CD14-positive monocyte (primary cell): ENCODE results near the gene CEP72. TPM values are rescaled to one million over a fixed set of nuclear protein-coding genes. Genes with fewer than 3 reads are reported as not detected.

ENCODE experiments used
- DNase-seq, 3 donors: peaks; one replicate each; pipeline ENCODE4 v3.0.0-alpha.2; 2011 to 2022
- H2AFZ ChIP-seq: 2 replicates; pipeline ENCODE4 v1.6.0; 2012; ENCODE audit warnings: mild to moderate bottlenecking, low read depth, low read length, inconsistent platforms; ENCODE audit not compliant: insufficient read depth, poor library complexity, severe bottlenecking
- H3K27ac ChIP-seq, 2 donors: 1 replicate in 1 of 2; 2 replicates in 1 of 2; pipeline ENCODE4 v1.5.1; 2012 to 2013; ENCODE audit warnings: low read length in 2 of 2, control low read depth in 1 of 2, inconsistent platforms in 1 of 2, low read depth in 1 of 2, mild to moderate bottlenecking in 1 of 2
- H3K27me3 ChIP-seq, 2 donors: one replicate each; pipeline versions ENCODE4 v1.6.0 to v1.6.1; 2011 to 2013; ENCODE audit warnings: low read length in 2 of 2; ENCODE audit not compliant: control insufficient read depth in 2 of 2, insufficient read depth in 2 of 2
- H3K36me3 ChIP-seq, 2 donors: replicated peaks in 1 of 2; 1 replicate in 1 of 2; 2 replicates in 1 of 2; pipeline versions ENCODE4 v1.5.1 to v1.6.1; 2012 to 2013; ENCODE audit warnings: low read length in 2 of 2, control low read depth in 1 of 2, inconsistent platforms in 1 of 2, mild to moderate bottlenecking in 1 of 2; ENCODE audit not compliant: insufficient read depth in 2 of 2, control insufficient read depth in 1 of 2
- H3K4me1 ChIP-seq, 2 donors: 1 replicate in 1 of 2; 2 replicates in 1 of 2; pipeline versions ENCODE4 v1.5.1 to v1.6.1; 2012 to 2013; ENCODE audit warnings: low read length in 2 of 2, control low read depth in 1 of 2, inconsistent platforms in 1 of 2, mild to moderate bottlenecking in 1 of 2, moderate library complexity in 1 of 2; ENCODE audit not compliant: insufficient read depth in 2 of 2, control insufficient read depth in 1 of 2
- H3K4me2 ChIP-seq: replicated peaks from 2 replicates; pipeline ENCODE3; 2012; ENCODE audit warnings: low read length, moderate library complexity, mild to moderate bottlenecking; ENCODE audit not compliant: poor library complexity, severe bottlenecking; ENCODE audit errors: extremely low read depth
- H3K4me3 ChIP-seq, 3 experiments: fragments of 200-600 bp in 1 of 3; sonication (generic) in 1 of 3; replicated peaks in 1 of 3; 1 replicate in 2 of 3; 2 replicates in 1 of 3; pipeline ENCODE4 v1.5.1; 2011 to 2013; ENCODE audit warnings: low read length in 3 of 3, mild to moderate bottlenecking in 3 of 3, control low read depth in 2 of 3, low read depth in 2 of 3, inconsistent platforms in 1 of 3, moderate library complexity in 1 of 3
- H3K79me2 ChIP-seq: 2 replicates; pipeline ENCODE4 v1.6.0; 2012; ENCODE audit warnings: mild to moderate bottlenecking, control low read depth, inconsistent platforms, low read length, moderate library complexity; ENCODE audit not compliant: insufficient read depth
- H3K9ac ChIP-seq: 2 replicates; pipeline ENCODE4 v1.6.0; 2017; ENCODE audit warnings: low read length, mild to moderate bottlenecking; ENCODE audit not compliant: insufficient read depth, poor library complexity, severe bottlenecking
- H3K9me3 ChIP-seq, 2 donors: replicated peaks in 1 of 2; 1 replicate in 1 of 2; 2 replicates in 1 of 2; pipeline versions ENCODE4 v1.5.1 to v1.6.1; 2012 to 2013; ENCODE audit warnings: low read length in 2 of 2, control low read depth in 1 of 2; ENCODE audit not compliant: control insufficient read depth in 1 of 2, insufficient read depth in 1 of 2
- H4K20me1 ChIP-seq: 2 replicates; pipeline ENCODE4 v1.6.0; 2012; ENCODE audit warnings: mild to moderate bottlenecking, low read length, control low read depth, moderate library complexity; ENCODE audit not compliant: insufficient read depth
- H3K27ac Mint-ChIP-seq, 7 donors: one replicate each; pipeline ENCODE4 v1.8.0; 2020; ENCODE audit warnings: mild to moderate bottlenecking in 7 of 7, mixed read lengths in 7 of 7, moderate library complexity in 6 of 7, inconsistent platforms in 2 of 7
- H3K27me3 Mint-ChIP-seq, 3 donors: one replicate each; pipeline ENCODE4 v1.8.0; 2021 to 2022; ENCODE audit warnings: low read depth in 3 of 3, mild to moderate bottlenecking in 3 of 3, mixed read lengths in 3 of 3, moderate library complexity in 3 of 3, inconsistent platforms in 1 of 3
- H3K36me3 Mint-ChIP-seq, 2 donors: one replicate each; pipeline ENCODE4 v1.8.0; 2020; ENCODE audit warnings: mixed read lengths in 2 of 2, inconsistent platforms in 1 of 2, mild to moderate bottlenecking in 1 of 2
- H3K4me1 Mint-ChIP-seq: one replicate; pipeline ENCODE4 v1.8.0; 2020; ENCODE audit warnings: mild to moderate bottlenecking, mixed read lengths
- H3K4me3 Mint-ChIP-seq, 2 donors: one replicate each; pipeline ENCODE4 v1.8.0; 2020; ENCODE audit warnings: mild to moderate bottlenecking in 2 of 2, mixed read lengths in 2 of 2, moderate library complexity in 1 of 2
- H3K9me3 Mint-ChIP-seq, 7 donors: one replicate each; pipeline ENCODE4 v1.8.0; 2020 to 2022; ENCODE audit warnings: mixed read lengths in 7 of 7, mild to moderate bottlenecking in 6 of 7, moderate library complexity in 6 of 7, inconsistent platforms in 2 of 7
- WGBS: methylation state at CpG from one replicate; pipeline ENCODE4 v1.1.5; 2013; ENCODE audit warnings: missing lambda C conversion rate; ENCODE audit not compliant: insufficient coverage; 5-methylcytosine and 5-hydroxymethylcytosine counted together
- intact Hi-C, 2 donors: fragments of 100-400 bp; cut with micrococcal nuclease; formaldehyde crosslinking; loops; one replicate each; pipeline versions ENCODE4 v1.15.0 to v1.15.1; 2023
- polyA plus RNA-seq, 3 donors: library from polyadenylated mRNA; depleted of rRNA in 1 of 3; unstranded in 2 of 3; stranded (reverse) in 1 of 3; fragments of 300-500 nt in 2 of 3; fragments of >200 nt in 1 of 3; fragmentation: Illumina TruSeq in 2 of 3; gene quantifications; 1 replicate in 2 of 3; 2 replicates in 1 of 3; pipeline ENCODE4 v1.2.3, GENCODE V29; 2012 to 2021
- TF ChIP-seq, protein P1 (sequence below): fragments of 200-600 bp; IDR thresholded peaks from one replicate; pipeline ENCODE4 v1.8.0; 2022; ENCODE audit warnings: antibody characterized with exemption, mild to moderate bottlenecking

CEP72 gene
- polyA plus RNA-seq, 3 donors: 0.13 to 2.1 (median 0.24) TPM

DNA sequence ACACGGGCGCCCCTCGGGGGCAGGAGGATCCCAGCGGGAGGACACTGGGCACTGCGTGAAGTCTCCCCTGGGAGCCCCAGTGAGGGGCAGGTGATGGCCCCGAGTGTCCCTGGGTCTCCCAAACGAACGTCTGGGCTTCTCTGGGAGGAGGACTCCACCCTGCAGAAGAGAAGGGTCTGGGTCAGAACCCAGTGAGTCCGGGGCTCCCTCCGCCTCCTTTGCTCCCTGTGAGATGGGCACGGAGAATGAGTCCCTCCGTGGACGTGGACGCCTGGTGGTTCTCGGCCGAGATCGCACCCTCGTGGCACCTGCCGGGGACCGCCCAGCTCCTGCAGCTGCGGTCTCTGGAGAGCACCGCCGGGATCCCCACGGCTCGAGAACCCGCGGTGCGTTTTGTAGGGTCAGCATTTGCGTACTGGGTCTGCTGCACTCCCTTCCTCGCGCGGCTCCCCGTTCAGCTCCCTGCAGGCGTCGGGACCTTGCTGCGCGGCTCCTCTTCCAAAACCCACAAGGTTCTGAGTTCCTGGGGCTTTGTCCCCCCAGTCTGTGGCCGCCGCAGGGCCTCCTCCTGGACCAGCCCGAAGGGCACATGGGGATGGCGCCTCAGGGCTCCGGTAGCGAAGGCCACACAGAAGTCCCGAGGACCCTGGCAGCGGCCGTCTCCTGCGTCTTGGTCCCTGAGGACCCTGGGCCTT lies 10.2 kb upstream of the CEP72 start:
- no peak for DNase-seq
- peaks cover 0 to 16% (median 1%) of the 10 kb centered on the region in 7 donors for H3K9me3 Mint-ChIP-seq
- H3K9me3 ChIP-seq: no peaks in the 10 kb centered on the region
- no peaks in the 10 kb centered on the region for H3K36me3 Mint-ChIP-seq
- H3K36me3 ChIP-seq: no peaks in the 10 kb centered on the region
- no peak overlapping the region for H2AFZ ChIP-seq
- no peak overlapping the region for H3K4me3 ChIP-seq
- no peak overlapping the region for H3K4me3 Mint-ChIP-seq
- peaks cover under 1% of the 10 kb centered on the region for H3K4me1 Mint-ChIP-seq
- peaks cover 7 to 30% of the 10 kb centered on the region in 2 donors for H3K27me3 ChIP-seq
- no peaks in the 10 kb centered on the region for H4K20me1 ChIP-seq
- no peak overlapping the region for H3K27ac Mint-ChIP-seq
- no peak overlapping the region for H3K9ac ChIP-seq
- H3K4me1 ChIP-seq: no peaks in the 10 kb centered on the region
- peaks cover 39 to 68% (median 40%) of the 10 kb centered on the region in 3 donors for H3K27me3 Mint-ChIP-seq
- WGBS: 96% methylated on average over 47 of the region's 47 CpGs
- intact Hi-C loops: no loop called here
- no peak overlapping the region for H3K4me2 ChIP-seq
- TF ChIP-seq, protein P1, sequence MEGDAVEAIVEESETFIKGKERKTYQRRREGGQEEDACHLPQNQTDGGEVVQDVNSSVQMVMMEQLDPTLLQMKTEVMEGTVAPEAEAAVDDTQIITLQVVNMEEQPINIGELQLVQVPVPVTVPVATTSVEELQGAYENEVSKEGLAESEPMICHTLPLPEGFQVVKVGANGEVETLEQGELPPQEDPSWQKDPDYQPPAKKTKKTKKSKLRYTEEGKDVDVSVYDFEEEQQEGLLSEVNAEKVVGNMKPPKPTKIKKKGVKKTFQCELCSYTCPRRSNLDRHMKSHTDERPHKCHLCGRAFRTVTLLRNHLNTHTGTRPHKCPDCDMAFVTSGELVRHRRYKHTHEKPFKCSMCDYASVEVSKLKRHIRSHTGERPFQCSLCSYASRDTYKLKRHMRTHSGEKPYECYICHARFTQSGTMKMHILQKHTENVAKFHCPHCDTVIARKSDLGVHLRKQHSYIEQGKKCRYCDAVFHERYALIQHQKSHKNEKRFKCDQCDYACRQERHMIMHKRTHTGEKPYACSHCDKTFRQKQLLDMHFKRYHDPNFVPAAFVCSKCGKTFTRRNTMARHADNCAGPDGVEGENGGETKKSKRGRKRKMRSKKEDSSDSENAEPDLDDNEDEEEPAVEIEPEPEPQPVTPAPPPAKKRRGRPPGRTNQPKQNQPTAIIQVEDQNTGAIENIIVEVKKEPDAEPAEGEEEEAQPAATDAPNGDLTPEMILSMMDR: no peak
- no peaks in the 10 kb centered on the region for H3K79me2 ChIP-seq
- H3K27ac ChIP-seq: no peak overlapping the region

DNA sequence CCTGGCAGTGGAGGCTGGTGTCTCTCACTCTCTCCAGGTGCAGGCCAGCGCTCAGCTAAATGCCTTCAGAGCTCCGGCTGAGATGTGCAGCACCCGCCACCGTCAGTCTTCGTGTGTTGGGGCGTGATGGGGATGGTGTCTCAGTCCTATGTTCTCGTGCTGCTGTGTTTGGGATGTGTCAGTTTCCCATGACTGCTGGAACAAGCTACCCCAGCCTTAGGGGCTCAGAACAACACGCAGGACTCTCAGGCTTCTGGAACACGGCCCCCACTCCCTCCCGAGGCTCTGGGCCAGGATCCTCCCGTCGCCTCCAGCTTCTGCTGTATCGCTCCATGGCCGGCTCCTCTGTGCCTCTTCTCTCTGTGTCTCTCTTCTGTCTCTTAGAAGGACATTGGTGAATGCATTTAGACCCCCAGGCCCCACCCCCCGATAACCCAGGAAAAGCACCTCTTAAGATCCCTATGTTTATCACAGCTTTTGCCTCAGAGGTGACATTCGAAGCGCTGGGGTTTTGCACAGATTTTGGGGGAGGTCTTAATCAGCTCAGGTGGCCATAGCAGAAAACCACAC lies 9.6 kb upstream of the CEP72 start:
- H3K27me3 Mint-ChIP-seq: peaks cover 39 to 68% (median 40%) of the 10 kb centered on the region in 3 donors
- Histone ChIP-seq H3K4me1 (peaks cover 0 to 5% of the 10 kb centered on the region in 2 donors), H3K4me2 (no peak overlapping the region), H3K79me2 (no peaks in the 10 kb centered on the region), H3K9me3 (no peaks in the 10 kb centered on the region), H4K20me1 (no peaks in the 10 kb centered on the region), H3K36me3 (no peaks in the 10 kb centered on the region), H3K27me3 (peaks cover 5 to 28% of the 10 kb centered on the region in 2 donors), H3K4me3 (no peak overlapping the region), H2AFZ (no peak overlapping the region), H3K9ac (no peak overlapping the region), H3K27ac (no peak overlapping the region)
- no peak overlapping the region for H3K27ac Mint-ChIP-seq
- no peak overlapping the region for H3K4me3 Mint-ChIP-seq
- TF ChIP-seq, protein P1: no peak
- no peaks in the 10 kb centered on the region for H3K36me3 Mint-ChIP-seq
- H3K4me1 Mint-ChIP-seq: peaks cover 7% of the 10 kb centered on the region
- WGBS: 92% methylated on average over 16 of the region's 17 CpGs
- intact Hi-C loops: no loop called here
- DNase-seq: no peak
- peaks cover 0 to 16% (median 1%) of the 10 kb centered on the region in 7 donors for H3K9me3 Mint-ChIP-seq
